ENCODE measurements around the gene TREML1.

GRCh38 chr6:41135062-41135832 lies 18.9 kb downstream of the TREML1 start:
- TF ChIP-seq, protein P1, sequence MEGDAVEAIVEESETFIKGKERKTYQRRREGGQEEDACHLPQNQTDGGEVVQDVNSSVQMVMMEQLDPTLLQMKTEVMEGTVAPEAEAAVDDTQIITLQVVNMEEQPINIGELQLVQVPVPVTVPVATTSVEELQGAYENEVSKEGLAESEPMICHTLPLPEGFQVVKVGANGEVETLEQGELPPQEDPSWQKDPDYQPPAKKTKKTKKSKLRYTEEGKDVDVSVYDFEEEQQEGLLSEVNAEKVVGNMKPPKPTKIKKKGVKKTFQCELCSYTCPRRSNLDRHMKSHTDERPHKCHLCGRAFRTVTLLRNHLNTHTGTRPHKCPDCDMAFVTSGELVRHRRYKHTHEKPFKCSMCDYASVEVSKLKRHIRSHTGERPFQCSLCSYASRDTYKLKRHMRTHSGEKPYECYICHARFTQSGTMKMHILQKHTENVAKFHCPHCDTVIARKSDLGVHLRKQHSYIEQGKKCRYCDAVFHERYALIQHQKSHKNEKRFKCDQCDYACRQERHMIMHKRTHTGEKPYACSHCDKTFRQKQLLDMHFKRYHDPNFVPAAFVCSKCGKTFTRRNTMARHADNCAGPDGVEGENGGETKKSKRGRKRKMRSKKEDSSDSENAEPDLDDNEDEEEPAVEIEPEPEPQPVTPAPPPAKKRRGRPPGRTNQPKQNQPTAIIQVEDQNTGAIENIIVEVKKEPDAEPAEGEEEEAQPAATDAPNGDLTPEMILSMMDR (IDR thresholded peaks at IDR 0.05) = no peak
- TF ChIP-seq EP300 (IDR thresholded peaks at IDR 0.05) (no peak), POLR2A (IDR thresholded peaks at IDR 0.05) (no peak)
